CD14-positive monocyte (primary cell): ENCODE measurements around the gene CACNA2D2. TPM values are rescaled to one million over a fixed set of nuclear protein-coding genes. Genes with fewer than 3 reads are reported as not detected.

ENCODE experiments used
- DNase-seq, 3 donors: peaks; one replicate each; pipeline ENCODE4 v3.0.0-alpha.2; 2011 to 2022
- H2AFZ ChIP-seq: 2 replicates; pipeline ENCODE4 v1.6.0; 2012; ENCODE audit warnings: mild to moderate bottlenecking, low read depth, low read length, inconsistent platforms; ENCODE audit not compliant: insufficient read depth, poor library complexity, severe bottlenecking
- H3K27ac ChIP-seq, 2 donors: 1 replicate in 1 of 2; 2 replicates in 1 of 2; pipeline ENCODE4 v1.5.1; 2012 to 2013; ENCODE audit warnings: low read length in 2 of 2, control low read depth in 1 of 2, inconsistent platforms in 1 of 2, low read depth in 1 of 2, mild to moderate bottlenecking in 1 of 2
- H3K27me3 ChIP-seq, 2 donors: one replicate each; pipeline versions ENCODE4 v1.6.0 to v1.6.1; 2011 to 2013; ENCODE audit warnings: low read length in 2 of 2; ENCODE audit not compliant: control insufficient read depth in 2 of 2, insufficient read depth in 2 of 2
- H3K36me3 ChIP-seq, 2 donors: replicated peaks in 1 of 2; 1 replicate in 1 of 2; 2 replicates in 1 of 2; pipeline versions ENCODE4 v1.5.1 to v1.6.1; 2012 to 2013; ENCODE audit warnings: low read length in 2 of 2, control low read depth in 1 of 2, inconsistent platforms in 1 of 2, mild to moderate bottlenecking in 1 of 2; ENCODE audit not compliant: insufficient read depth in 2 of 2, control insufficient read depth in 1 of 2
- H3K4me1 ChIP-seq, 2 donors: 1 replicate in 1 of 2; 2 replicates in 1 of 2; pipeline versions ENCODE4 v1.5.1 to v1.6.1; 2012 to 2013; ENCODE audit warnings: low read length in 2 of 2, control low read depth in 1 of 2, inconsistent platforms in 1 of 2, mild to moderate bottlenecking in 1 of 2, moderate library complexity in 1 of 2; ENCODE audit not compliant: insufficient read depth in 2 of 2, control insufficient read depth in 1 of 2
- H3K4me2 ChIP-seq: replicated peaks from 2 replicates; pipeline ENCODE3; 2012; ENCODE audit warnings: low read length, moderate library complexity, mild to moderate bottlenecking; ENCODE audit not compliant: poor library complexity, severe bottlenecking; ENCODE audit errors: extremely low read depth
- H3K4me3 ChIP-seq, 3 experiments: fragments of 200-600 bp in 1 of 3; sonication (generic) in 1 of 3; replicated peaks in 1 of 3; 1 replicate in 2 of 3; 2 replicates in 1 of 3; pipeline ENCODE4 v1.5.1; 2011 to 2013; ENCODE audit warnings: low read length in 3 of 3, mild to moderate bottlenecking in 3 of 3, control low read depth in 2 of 3, low read depth in 2 of 3, inconsistent platforms in 1 of 3, moderate library complexity in 1 of 3
- H3K79me2 ChIP-seq: 2 replicates; pipeline ENCODE4 v1.6.0; 2012; ENCODE audit warnings: mild to moderate bottlenecking, control low read depth, inconsistent platforms, low read length, moderate library complexity; ENCODE audit not compliant: insufficient read depth
- H3K9ac ChIP-seq: 2 replicates; pipeline ENCODE4 v1.6.0; 2017; ENCODE audit warnings: low read length, mild to moderate bottlenecking; ENCODE audit not compliant: insufficient read depth, poor library complexity, severe bottlenecking
- H3K9me3 ChIP-seq, 2 donors: replicated peaks in 1 of 2; 1 replicate in 1 of 2; 2 replicates in 1 of 2; pipeline versions ENCODE4 v1.5.1 to v1.6.1; 2012 to 2013; ENCODE audit warnings: low read length in 2 of 2, control low read depth in 1 of 2; ENCODE audit not compliant: control insufficient read depth in 1 of 2, insufficient read depth in 1 of 2
- H4K20me1 ChIP-seq: 2 replicates; pipeline ENCODE4 v1.6.0; 2012; ENCODE audit warnings: mild to moderate bottlenecking, low read length, control low read depth, moderate library complexity; ENCODE audit not compliant: insufficient read depth
- H3K27ac Mint-ChIP-seq, 7 donors: one replicate each; pipeline ENCODE4 v1.8.0; 2020; ENCODE audit warnings: mild to moderate bottlenecking in 7 of 7, mixed read lengths in 7 of 7, moderate library complexity in 6 of 7, inconsistent platforms in 2 of 7
- H3K27me3 Mint-ChIP-seq, 3 donors: one replicate each; pipeline ENCODE4 v1.8.0; 2021 to 2022; ENCODE audit warnings: low read depth in 3 of 3, mild to moderate bottlenecking in 3 of 3, mixed read lengths in 3 of 3, moderate library complexity in 3 of 3, inconsistent platforms in 1 of 3
- H3K36me3 Mint-ChIP-seq, 2 donors: one replicate each; pipeline ENCODE4 v1.8.0; 2020; ENCODE audit warnings: mixed read lengths in 2 of 2, inconsistent platforms in 1 of 2, mild to moderate bottlenecking in 1 of 2
- H3K4me1 Mint-ChIP-seq: one replicate; pipeline ENCODE4 v1.8.0; 2020; ENCODE audit warnings: mild to moderate bottlenecking, mixed read lengths
- H3K4me3 Mint-ChIP-seq, 2 donors: one replicate each; pipeline ENCODE4 v1.8.0; 2020; ENCODE audit warnings: mild to moderate bottlenecking in 2 of 2, mixed read lengths in 2 of 2, moderate library complexity in 1 of 2
- H3K9me3 Mint-ChIP-seq, 7 donors: one replicate each; pipeline ENCODE4 v1.8.0; 2020 to 2022; ENCODE audit warnings: mixed read lengths in 7 of 7, mild to moderate bottlenecking in 6 of 7, moderate library complexity in 6 of 7, inconsistent platforms in 2 of 7
- WGBS: methylation state at CpG from one replicate; pipeline ENCODE4 v1.1.5; 2013; ENCODE audit warnings: missing lambda C conversion rate; ENCODE audit not compliant: insufficient coverage; 5-methylcytosine and 5-hydroxymethylcytosine counted together
- intact Hi-C, 2 donors: fragments of 100-400 bp; cut with micrococcal nuclease; formaldehyde crosslinking; loops; one replicate each; pipeline versions ENCODE4 v1.15.0 to v1.15.1; 2023
- polyA plus RNA-seq, 3 donors: library from polyadenylated mRNA; depleted of rRNA in 1 of 3; unstranded in 2 of 3; stranded (reverse) in 1 of 3; fragments of 300-500 nt in 2 of 3; fragments of >200 nt in 1 of 3; fragmentation: Illumina TruSeq in 2 of 3; gene quantifications; 1 replicate in 2 of 3; 2 replicates in 1 of 3; pipeline ENCODE4 v1.2.3, GENCODE V29; 2012 to 2021
- TF ChIP-seq, protein P1 (sequence below): fragments of 200-600 bp; IDR thresholded peaks from one replicate; pipeline ENCODE4 v1.8.0; 2022; ENCODE audit warnings: antibody characterized with exemption, mild to moderate bottlenecking

CACNA2D2 gene
- polyA plus RNA-seq, 3 donors: 0.09 to 0.16 TPM; not detected in 1

GRCh38 chr3:50322386-50323091 is 180.9 kb downstream of the CACNA2D2 start, which contains the start of gene HYAL2:
HYAL2 (minus strand) TSS chr3:50322745; CDS start chr3:50320489, 2,256 bp downstream.
- H3K79me2 ChIP-seq: peaks cover 42% of the 10 kb centered on the region
- peaks cover 84% of the 10 kb centered on the region for H3K4me1 Mint-ChIP-seq
- peak within 1 kb of the TSS; percentile 86 for H2AFZ ChIP-seq

GRCh38 chr3:50322115-50322385 is 181.4 kb downstream of the CACNA2D2 start:
- DNase-seq: no peak
- Mint-ChIP-seq H3K4me3 (peak overlapping the region; percentile 75 to 91), H3K9me3 (no peaks in the 10 kb centered on the region), H3K27me3 (peaks cover 0 to 4% (median 2%) of the 10 kb centered on the region in 3 donors), H3K36me3 (peaks cover 11 to 35% of the 10 kb centered on the region in 2 donors), H3K27ac (peak overlapping the region in 6 of 7 donors; percentile 31 to 99 (median 96)), H3K4me1 (peaks cover 83% of the 10 kb centered on the region)
- peak overlapping the region; percentile 87 for H3K4me2 ChIP-seq
- H3K27ac ChIP-seq: peak overlapping the region; percentile 77 to 97
- intact Hi-C loops: no loop called here
- H2AFZ ChIP-seq: peak overlapping the region; percentile 86
- no peaks in the 10 kb centered on the region for H3K9me3 ChIP-seq
- H3K9ac ChIP-seq: peak overlapping the region; percentile 90
- H3K27me3 ChIP-seq: no peaks in the 10 kb centered on the region
- peak overlapping the region; percentile 60 to 90 (median 77) for H3K4me3 ChIP-seq
- WGBS: 41% methylated on average over 14 of the region's 14 CpGs
- peaks cover 82 to 94% of the 10 kb centered on the region in 2 donors for H3K4me1 ChIP-seq
- H3K79me2 ChIP-seq: peaks cover 37% of the 10 kb centered on the region
- peaks cover 0 to 19% of the 10 kb centered on the region in 2 donors for H3K36me3 ChIP-seq
- peaks cover 6% of the 10 kb centered on the region for H4K20me1 ChIP-seq
- TF ChIP-seq, protein P1, sequence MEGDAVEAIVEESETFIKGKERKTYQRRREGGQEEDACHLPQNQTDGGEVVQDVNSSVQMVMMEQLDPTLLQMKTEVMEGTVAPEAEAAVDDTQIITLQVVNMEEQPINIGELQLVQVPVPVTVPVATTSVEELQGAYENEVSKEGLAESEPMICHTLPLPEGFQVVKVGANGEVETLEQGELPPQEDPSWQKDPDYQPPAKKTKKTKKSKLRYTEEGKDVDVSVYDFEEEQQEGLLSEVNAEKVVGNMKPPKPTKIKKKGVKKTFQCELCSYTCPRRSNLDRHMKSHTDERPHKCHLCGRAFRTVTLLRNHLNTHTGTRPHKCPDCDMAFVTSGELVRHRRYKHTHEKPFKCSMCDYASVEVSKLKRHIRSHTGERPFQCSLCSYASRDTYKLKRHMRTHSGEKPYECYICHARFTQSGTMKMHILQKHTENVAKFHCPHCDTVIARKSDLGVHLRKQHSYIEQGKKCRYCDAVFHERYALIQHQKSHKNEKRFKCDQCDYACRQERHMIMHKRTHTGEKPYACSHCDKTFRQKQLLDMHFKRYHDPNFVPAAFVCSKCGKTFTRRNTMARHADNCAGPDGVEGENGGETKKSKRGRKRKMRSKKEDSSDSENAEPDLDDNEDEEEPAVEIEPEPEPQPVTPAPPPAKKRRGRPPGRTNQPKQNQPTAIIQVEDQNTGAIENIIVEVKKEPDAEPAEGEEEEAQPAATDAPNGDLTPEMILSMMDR: no peak

More at GRCh38 chr3:50322386-50323091, 180.9 kb downstream of the CACNA2D2 start, which contains the start of gene HYAL2:
- Mint-ChIP-seq H3K4me3 (peak within 1 kb of the TSS; percentile 75 to 91), H3K27me3 (peaks cover 0 to 4% (median 2%) of the 10 kb centered on the region in 3 donors), H3K9me3 (no peaks in the 10 kb centered on the region), H3K27ac (peak within 1 kb of the TSS; percentile 85 to 99 (median 97)), H3K36me3 (peaks cover 9 to 33% of the 10 kb centered on the region in 2 donors)
- Histone ChIP-seq H3K9ac (peak within 1 kb of the TSS; percentile 90), H3K4me2 (peak within 1 kb of the TSS; percentile 87), H3K27me3 (no peaks in the 10 kb centered on the region), H3K9me3 (no peaks in the 10 kb centered on the region), H3K27ac (peak within 1 kb of the TSS; percentile 77 to 97), H4K20me1 (peaks cover 11% of the 10 kb centered on the region), H3K4me3 (peak within 1 kb of the TSS; percentile 60 to 90 (median 77)), H3K4me1 (peaks cover 86 to 94% of the 10 kb centered on the region in 2 donors), H3K36me3 (peaks cover 0 to 15% of the 10 kb centered on the region in 2 donors)
- WGBS: 73% methylated on average over 23 of the region's 31 CpGs
- intact Hi-C loops: no loop called here
- TF ChIP-seq, protein P1: no peak
- DNase-seq: peak in 1 of 3 donors; percentile 4
